Endothelial cell of umbilical vein (primary cell): ENCODE measurements around the gene ZNF816. TPM values are rescaled to one million over a fixed set of nuclear protein-coding genes. Genes with fewer than 3 reads are reported as not detected.

Experiments used
- BruUV-seq: library from RNA; stranded (reverse); fragments of 400-500 nt; replicated peaks from 2 replicates; lab custom pipeline; 2021; lab: Mats Ljungman, UMichigan
- CTCF ChIA-PET: fragments of 300-600, 350-600 bp; sonication (Branson Sonifier 250); formaldehyde crosslinking; loops from one replicate; lab custom pipeline; 2021; ENCODE audit warnings: antibody characterized with exemption, inconsistent platforms; lab: Charles Lee
- POLR2A ChIA-PET: fragments of 300-600, 350-600 bp; sonication (Branson Sonifier 250); formaldehyde crosslinking; loops from one replicate; lab custom pipeline; 2021; ENCODE audit warnings: antibody characterized with exemption, inconsistent platforms; lab: Charles Lee
- DNase-seq: peaks from one replicate; pipeline ENCODE4 v3.0.0-alpha.2; 2011; ENCODE audit warnings: low read depth, low spot score
- FAIRE-seq: peaks from 2 replicates; lab custom pipeline; 2011; peaks lifted over from hg19 to GRCh38; lab: Jason Lieb, UNC
- H2AFZ ChIP-seq: 2 replicates; pipeline ENCODE4 v1.6.0; 2012; ENCODE audit warnings: low read depth, low read length, control low read depth, inconsistent platforms
- H3K27ac ChIP-seq: 2 replicates; pipeline ENCODE4 v1.5.1; 2011; ENCODE audit warnings: low read depth, mild to moderate bottlenecking, control low read depth, low read length, moderate library complexity; ENCODE audit not compliant: insufficient read depth
- H3K27me3 ChIP-seq, 2 experiments: 2 replicates each; pipeline versions ENCODE4 v1.6.0 to v1.6.1; 2011; ENCODE audit warnings: low read length in 2 of 2, mixed read lengths in 1 of 2; ENCODE audit not compliant: control insufficient read depth in 2 of 2, insufficient read depth in 2 of 2
- H3K36me3 ChIP-seq, 2 experiments: 2 replicates in 1 of 2; 3 replicates in 1 of 2; pipeline ENCODE4 v1.5.1; 2011; ENCODE audit warnings: low read length in 2 of 2, mild to moderate bottlenecking in 1 of 2, moderate library complexity in 1 of 2; ENCODE audit not compliant: control insufficient read depth in 2 of 2, insufficient read depth in 2 of 2; ENCODE audit errors: extremely low read depth in 1 of 2
- H3K4me1 ChIP-seq: 3 replicates; pipeline ENCODE4 v1.5.1; 2011; ENCODE audit warnings: mild to moderate bottlenecking, low read length; ENCODE audit not compliant: control insufficient read depth, insufficient read depth; ENCODE audit errors: extremely low read depth
- H3K4me2 ChIP-seq: 2 replicates; pipeline ENCODE4 v1.6.1; 2011; ENCODE audit warnings: low read length, control low read depth, mixed read lengths; ENCODE audit not compliant: insufficient read depth
- H3K4me3 ChIP-seq, 3 experiments: fragments of 200-600 bp in 1 of 3; sonication (generic), shearing (Covaris generic) in 1 of 3; replicated peaks in 1 of 3; 2 replicates each; pipeline ENCODE4 v1.5.1; 2011 to 2016; ENCODE audit warnings: control low read depth in 3 of 3, low read length in 3 of 3, mild to moderate bottlenecking in 2 of 3, inconsistent platforms in 1 of 3, low read depth in 1 of 3, moderate library complexity in 1 of 3; ENCODE audit not compliant: insufficient read depth in 1 of 3
- H3K79me2 ChIP-seq: 2 replicates; pipeline ENCODE4 v1.6.0; 2012; ENCODE audit warnings: low read length, inconsistent platforms; ENCODE audit not compliant: control insufficient read depth, insufficient read depth
- H3K9ac ChIP-seq: replicated peaks from 2 replicates; pipeline ENCODE3; 2011; ENCODE audit warnings: low read length, control low read depth; ENCODE audit not compliant: insufficient read depth; ENCODE audit errors: extremely low read depth
- H3K9me1 ChIP-seq: replicated peaks from 3 replicates; pipeline ENCODE4 v1.6.0; 2011; ENCODE audit warnings: mild to moderate bottlenecking, low read length; ENCODE audit not compliant: control insufficient read depth, insufficient read depth; ENCODE audit errors: extremely low read depth
- H3K9me3 ChIP-seq: replicated peaks from 2 replicates; pipeline ENCODE4 v1.5.1; 2012; ENCODE audit warnings: low read length, inconsistent platforms; ENCODE audit not compliant: control insufficient read depth, insufficient read depth
- H4K20me1 ChIP-seq: replicated peaks from 2 replicates; pipeline ENCODE3; 2011; ENCODE audit warnings: mild to moderate bottlenecking, low read length; ENCODE audit not compliant: control insufficient read depth, insufficient read depth; ENCODE audit errors: extremely low read depth
- CTCF ChIP-seq, 2 donors: IDR thresholded peaks; 1 replicate in 1 of 2; 2 replicates in 1 of 2; pipeline ENCODE4 v1.5.1; 2011; ENCODE audit warnings: low read length in 2 of 2, mild to moderate bottlenecking in 2 of 2, moderate library complexity in 2 of 2, control low read depth in 1 of 2, inconsistent platforms in 1 of 2, low read depth in 1 of 2; ENCODE audit not compliant: insufficient read depth in 1 of 2; ENCODE audit errors: extremely low read depth in 1 of 2
- FOS ChIP-seq: IDR thresholded peaks from 2 replicates; pipeline ENCODE4 v1.6.1; 2011; ENCODE audit warnings: mild to moderate bottlenecking, low read length, moderate library complexity, borderline replicate concordance; ENCODE audit not compliant: insufficient read depth
- GATA2 ChIP-seq: IDR thresholded peaks from 2 replicates; pipeline ENCODE4 v1.7.0; 2011; ENCODE audit warnings: low read depth, mild to moderate bottlenecking, moderate library complexity, mixed read lengths, low read length; ENCODE audit not compliant: insufficient read length, insufficient read depth
- MAX ChIP-seq: IDR thresholded peaks from 2 replicates; pipeline ENCODE4 v1.6.1; 2011; ENCODE audit not compliant: insufficient read depth, insufficient read length
- POLR2A ChIP-seq: IDR thresholded peaks from 2 replicates; pipeline ENCODE4 v1.6.1; 2012; ENCODE audit warnings: low read depth, mild to moderate bottlenecking, control low read depth, low read length
- POLR2AphosphoS5 ChIP-seq: IDR thresholded peaks from 2 replicates; pipeline ENCODE4 v1.6.1; 2012; ENCODE audit warnings: low read depth, mild to moderate bottlenecking, control low read depth, low read length, moderate library complexity; ENCODE audit not compliant: insufficient read depth
- dilution Hi-C: fragments of 300-500 bp; cut with MboI; formaldehyde crosslinking; loops from one replicate; pipeline ENCODE4 v1.15.0; 2019; ENCODE audit warnings: low sequenced_read_pairs; ENCODE audit not compliant: extremely low pct_ligation_motif_present
- intact Hi-C: fragments of 100-400 bp; cut with micrococcal nuclease; formaldehyde crosslinking; loops from one replicate; pipeline ENCODE4 v1.10.0; 2022
- polyA plus RNA-seq, 4 experiments: library from polyadenylated mRNA; depleted of rRNA in 3 of 4; stranded (reverse) in 3 of 4; unstranded in 1 of 4; fragments of >200 nt; gene quantifications; 2 replicates each; pipeline versions ENCODE4 v1.2.1 to v1.2.3, GENCODE V29; 2011 to 2012; ENCODE audit warnings: missing spikeins in 1 of 4
- total RNA-seq: library from RNA; stranded (reverse); gene quantifications from 2 replicates; pipeline ENCODE4 v1.2.3, GENCODE V29; 2021

ZNF816 gene
- total and polyA plus RNA-seq, 2 donors (not counting 3 experiments of a cell fraction or from before 2014, with no cell fraction given), result 1.8 to 4.9 TPM

GRCh38 chr19:52922841-52923777, 39.6 kb downstream of the ZNF816 start, which contains the start of gene ZNF888:
ZNF888 (minus strand) TSS chr19:52923428; CDS start chr19:52917873, 5,555 bp downstream.
- no peaks in the 10 kb centered on the region for H3K4me1 ChIP-seq
- no peaks in the 10 kb centered on the region for H3K27me3 ChIP-seq
- peak within 1 kb of the TSS; percentile 65 for H3K27ac ChIP-seq
- H3K36me3 ChIP-seq, result no peaks in the 10 kb centered on the region
- peak within 1 kb of the TSS; percentile 46 to 81 (median 51) for H3K4me3 ChIP-seq
- ChIA-PET POLR2A (no interaction called here), CTCF (no interaction called here)
- H2AFZ ChIP-seq, result peak within 1 kb of the TSS; percentile 98
- BruUV-seq, result TSS peak; percentile 86
- FAIRE-seq, result peak; percentile 90
- TF ChIP-seq FOS (no peak), POLR2A (peak; percentile 77), POLR2AphosphoS5 (peak; percentile 77), MAX (no peak), GATA2 (no peak), CTCF (IDR thresholded peaks at IDR 0.05; ENCODE audit: extremely low read depth in 1 of 2, insufficient read depth in 1 of 2, low read depth in 1 of 2, low read length in 2 of 2) (no peak)
- no peaks in the 10 kb centered on the region for H4K20me1 ChIP-seq
- H3K9me1 ChIP-seq, result no peaks in the 10 kb centered on the region
- no peaks in the 10 kb centered on the region for H3K79me2 ChIP-seq
- intact Hi-C loops (loop anchor here (1.0 to 10.0 kb wide), 5 partner anchors 19 to 102 kb away; partner anchors contain the start of genes ZNF28, ZNF320, ZNF468 and ZNF816), dilution Hi-C loops (no loop called here)
- H3K4me2 ChIP-seq, result peak within 1 kb of the TSS; percentile 74
- no peaks in the 10 kb centered on the region for H3K9me3 ChIP-seq
- H3K9ac ChIP-seq, result peak within 1 kb of the TSS; percentile 90
- DNase-seq, result peak; percentile 86
